Fibroblast of villous mesenchyme (primary cell): ENCODE results near the gene ACAD11. TPM values are rescaled to one million over a fixed set of nuclear protein-coding genes. Genes with fewer than 3 reads are reported as not detected.

Experiments used
- DNase-seq: peaks from one replicate; pipeline ENCODE4 v3.0.0-alpha.2; 2010; ENCODE audit warnings: low read depth
- H3K4me3 ChIP-seq: 2 replicates; pipeline ENCODE4 v1.5.1; 2011; ENCODE audit warnings: low read depth, mild to moderate bottlenecking, low read length
- total RNA-seq: library from RNA; depleted of rRNA; stranded (reverse); fragments of >200 nt; gene quantifications from 2 replicates; pipeline ENCODE4 v1.2.3, GENCODE V29; 2012
- TF ChIP-seq, protein P1 (sequence below): IDR thresholded peaks from 2 replicates; pipeline ENCODE4 v1.5.1; 2012; ENCODE audit warnings: low read depth, mild to moderate bottlenecking, low read length; ENCODE audit not compliant: insufficient read depth

Gene ACAD11
- total RNA-seq, 1 donor = 45.3 TPM

DNA sequence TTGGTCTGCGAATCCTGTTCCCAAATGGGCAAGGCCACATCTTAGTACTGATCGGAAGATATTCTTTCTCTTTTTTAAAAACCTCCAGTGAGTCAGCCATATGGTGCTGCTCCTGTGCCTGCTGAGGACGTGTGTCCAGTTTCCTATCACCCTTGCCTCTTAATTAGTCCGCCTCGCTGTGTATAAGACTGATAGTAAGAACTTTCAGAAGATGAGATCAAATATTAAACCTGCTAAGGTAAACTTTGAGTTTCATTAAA is 1.1 kb upstream of the ACAD11 start:
- DNase-seq = peak; percentile 31
- H3K4me3 ChIP-seq = peak overlapping the region; percentile 87
- TF ChIP-seq, protein P1, sequence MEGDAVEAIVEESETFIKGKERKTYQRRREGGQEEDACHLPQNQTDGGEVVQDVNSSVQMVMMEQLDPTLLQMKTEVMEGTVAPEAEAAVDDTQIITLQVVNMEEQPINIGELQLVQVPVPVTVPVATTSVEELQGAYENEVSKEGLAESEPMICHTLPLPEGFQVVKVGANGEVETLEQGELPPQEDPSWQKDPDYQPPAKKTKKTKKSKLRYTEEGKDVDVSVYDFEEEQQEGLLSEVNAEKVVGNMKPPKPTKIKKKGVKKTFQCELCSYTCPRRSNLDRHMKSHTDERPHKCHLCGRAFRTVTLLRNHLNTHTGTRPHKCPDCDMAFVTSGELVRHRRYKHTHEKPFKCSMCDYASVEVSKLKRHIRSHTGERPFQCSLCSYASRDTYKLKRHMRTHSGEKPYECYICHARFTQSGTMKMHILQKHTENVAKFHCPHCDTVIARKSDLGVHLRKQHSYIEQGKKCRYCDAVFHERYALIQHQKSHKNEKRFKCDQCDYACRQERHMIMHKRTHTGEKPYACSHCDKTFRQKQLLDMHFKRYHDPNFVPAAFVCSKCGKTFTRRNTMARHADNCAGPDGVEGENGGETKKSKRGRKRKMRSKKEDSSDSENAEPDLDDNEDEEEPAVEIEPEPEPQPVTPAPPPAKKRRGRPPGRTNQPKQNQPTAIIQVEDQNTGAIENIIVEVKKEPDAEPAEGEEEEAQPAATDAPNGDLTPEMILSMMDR = no peak

DNA sequence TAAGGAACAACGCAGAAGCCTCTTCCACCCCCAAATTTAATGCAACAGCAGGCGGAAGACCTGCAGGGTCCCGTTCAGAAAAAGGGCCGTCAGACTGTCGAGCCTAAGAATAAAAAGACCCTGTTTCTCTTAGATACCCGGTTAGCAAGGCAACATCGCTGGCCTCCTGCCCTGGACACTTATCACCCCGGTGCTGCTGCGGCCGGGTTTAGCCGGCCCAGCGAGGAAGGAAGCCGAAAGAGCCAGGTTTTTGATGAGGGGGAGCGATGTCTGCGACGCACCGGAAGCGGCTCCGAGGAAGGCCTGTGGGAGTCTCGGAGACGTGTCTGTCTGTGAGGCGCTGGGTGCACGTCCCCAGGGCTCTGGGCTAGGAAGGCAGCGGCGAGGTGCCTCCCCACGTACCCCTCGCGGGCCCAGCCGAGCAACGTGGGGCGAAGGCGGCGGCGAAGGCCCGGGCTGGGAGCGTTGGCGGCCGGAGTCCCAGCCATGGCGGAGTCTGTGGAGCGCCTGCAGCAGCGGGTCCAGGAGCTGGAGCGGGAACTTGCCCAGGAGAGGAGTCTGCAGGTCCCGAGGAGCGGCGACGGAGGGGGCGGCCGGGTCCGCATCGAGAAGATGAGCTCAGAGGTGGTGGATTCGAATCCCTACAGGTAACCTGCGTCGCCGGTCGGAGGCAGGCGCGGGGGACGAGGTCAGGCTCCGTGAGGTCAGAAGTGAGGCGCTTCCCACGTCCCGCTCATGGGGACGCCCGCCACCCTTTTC is 622 bp upstream of the ACAD11 start, which contains the start of gene UBA5:
Gene UBA5, plus strand, starts transcription at position 278 of the 759 bp plus-strand sequence. Its CDS starts 209 bp downstream, at position 487.
- peak; percentile 70 for DNase-seq
- TF ChIP-seq, protein P1 = no peak
- H3K4me3 ChIP-seq = peak within 1 kb of the TSS; percentile 87

DNA sequence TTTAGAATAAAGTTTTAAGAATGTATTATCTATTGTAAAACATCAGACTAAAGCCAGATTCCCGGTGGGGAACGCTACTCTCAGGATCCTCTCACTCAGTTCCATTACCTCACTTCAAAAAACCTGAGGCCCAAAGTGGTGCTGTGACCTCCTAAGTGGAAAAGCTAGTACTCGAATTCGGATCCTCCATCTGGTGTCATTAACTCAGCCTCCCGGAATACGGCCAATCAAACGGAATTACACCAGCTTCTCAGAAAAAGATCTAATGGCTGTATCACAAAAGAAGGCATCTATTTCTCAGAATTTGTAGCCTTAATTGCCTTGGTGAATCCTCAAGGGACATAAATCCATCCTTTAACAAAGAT is 627 bp downstream of the ACAD11 start:
- DNase-seq = no peak
- TF ChIP-seq, protein P1 = no peak
- H3K4me3 ChIP-seq = peak overlapping the region; percentile 87

DNA sequence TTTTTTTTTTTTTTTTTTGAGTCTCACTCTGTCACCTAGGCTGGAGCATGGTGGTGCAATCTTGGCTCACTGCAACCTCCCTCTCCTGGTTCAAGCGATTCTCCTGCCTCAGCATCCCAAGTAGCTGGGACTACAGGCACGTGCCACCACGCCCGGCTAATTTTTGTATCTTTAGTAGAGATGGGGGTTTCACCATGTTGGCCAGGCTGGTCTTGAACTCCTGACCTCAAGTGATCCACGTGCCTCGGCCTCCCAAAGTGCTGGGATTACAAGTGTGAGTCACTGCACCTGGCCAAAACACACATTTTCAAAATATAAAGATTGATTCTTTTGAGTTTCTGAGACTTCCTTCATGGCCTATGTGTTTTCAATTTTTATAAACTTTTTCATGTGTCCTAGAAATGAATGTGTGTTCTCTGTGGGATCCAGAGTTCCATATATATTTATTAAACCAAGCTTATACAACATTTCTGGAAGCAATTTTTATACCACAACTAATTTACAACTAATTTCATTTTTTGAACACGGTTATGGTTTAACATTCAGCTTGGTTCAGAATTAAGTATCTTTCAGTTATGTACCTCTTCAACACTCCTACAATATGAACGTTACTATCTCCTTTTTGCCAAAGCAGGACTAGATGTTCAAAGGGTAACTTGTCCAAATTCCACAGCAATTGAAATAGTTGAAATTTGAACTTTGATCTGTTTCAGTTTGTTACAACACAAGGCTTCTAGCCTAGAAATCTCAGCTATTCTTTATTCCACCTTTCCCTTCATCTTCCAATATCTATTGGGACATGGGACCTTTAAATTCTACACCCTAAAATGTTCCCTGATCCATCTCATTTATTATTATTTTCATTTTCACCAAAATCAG is 1.5 kb downstream of the ACAD11 start:
- H3K4me3 ChIP-seq = peak overlapping the region; percentile 87
- DNase-seq = no peak
- TF ChIP-seq, protein P1 = no peak

DNA sequence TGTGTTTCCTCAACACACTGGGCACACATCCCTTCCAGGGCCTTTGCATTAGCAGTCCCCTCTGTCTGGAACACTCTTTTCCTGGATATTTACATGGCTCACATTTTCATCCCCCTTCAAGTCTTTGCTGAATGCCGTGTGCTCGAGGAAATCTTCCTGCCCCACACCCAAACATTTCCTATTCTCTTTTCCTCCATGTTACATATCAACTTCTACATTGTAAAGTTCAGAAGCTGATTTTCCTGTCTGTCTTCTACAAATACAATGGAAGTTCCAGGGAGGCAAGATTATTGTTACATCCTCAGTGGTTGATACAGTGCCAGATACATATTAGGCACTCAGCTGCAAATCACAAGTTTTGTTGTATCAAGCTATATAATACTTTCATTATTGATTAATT is 4.1 kb downstream of the ACAD11 start:
- no peak overlapping the region for H3K4me3 ChIP-seq
- DNase-seq = no peak
- TF ChIP-seq, protein P1 = no peak

DNA sequence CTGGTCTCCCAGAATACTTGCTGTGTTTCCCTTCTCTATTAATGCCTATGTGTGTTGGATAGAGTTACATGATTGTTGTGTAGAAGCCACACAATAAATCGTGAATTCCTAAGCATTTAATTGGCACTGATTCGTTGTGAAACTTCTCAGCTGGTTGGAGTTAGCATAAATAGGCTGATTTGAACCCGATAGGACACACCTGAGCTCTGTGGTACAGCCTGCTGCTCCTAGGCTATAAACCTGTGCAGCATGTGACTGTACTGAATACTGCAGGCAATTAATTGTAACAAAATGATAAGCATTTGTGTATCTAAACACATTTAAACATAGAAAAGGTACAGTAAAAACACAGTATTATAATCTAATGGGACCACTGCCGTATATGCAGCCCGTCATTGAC is 4.9 kb downstream of the ACAD11 start:
- DNase-seq = no peak
- TF ChIP-seq, protein P1 = no peak
- no peak overlapping the region for H3K4me3 ChIP-seq
